Kidney tubule cell (primary cell): ENCODE measurements around the gene DDX11.
"Not testable (repeated sequence)": the region's sequence is repeated elsewhere in the genome, so short reads cannot be mapped to it uniquely, and the experiment has no call there.

Experiments
- DNase-seq: peaks from one replicate; pipeline ENCODE4 v3.0.0-alpha.2; 2018; ENCODE audit warnings: low spot score

Gene DDX11

GRCh38 chr12:31099434-31099833 lies 25.8 kb downstream of the DDX11 start:
- DNase-seq, result not testable (repeated sequence)

GRCh38 chr12:31100503-31101208 lies 27.0 kb downstream of the DDX11 start:
- not testable (repeated sequence) for DNase-seq

- not testable (repeated sequence) for DNase-seq
These were observed 28.5 kb downstream of the DDX11 start for GRCh38 chr12:31102125-31102524.

- DNase-seq, result not testable (repeated sequence)
These were observed 28.9 kb downstream of the DDX11 start for GRCh38 chr12:31102596-31102995.

GRCh38 chr12:31103561-31103975 lies 29.9 kb downstream of the DDX11 start:
- peak; percentile 67 for DNase-seq

GRCh38 chr12:31104220-31104619 lies 30.6 kb downstream of the DDX11 start:
- peak; percentile 46 for DNase-seq

GRCh38 chr12:31104773-31105172 lies 31.1 kb downstream of the DDX11 start:
- not testable (repeated sequence) for DNase-seq

GRCh38 chr12:31105668-31106067 lies 32.0 kb downstream of the DDX11 start:
- DNase-seq, result no peak

GRCh38 chr12:31106101-31106803 lies 32.6 kb downstream of the DDX11 start:
- no peak for DNase-seq

GRCh38 chr12:31109773-31110172 lies 36.1 kb downstream of the DDX11 start:
- DNase-seq, result not testable (repeated sequence)

- not testable (repeated sequence) for DNase-seq
These were observed 36.6 kb downstream of the DDX11 start for GRCh38 chr12:31110263-31110662.

GRCh38 chr12:31115092-31115601 lies 41.5 kb downstream of the DDX11 start:
- not testable (repeated sequence) for DNase-seq

- not testable (repeated sequence) for DNase-seq
These were observed 43.2 kb downstream of the DDX11 start for GRCh38 chr12:31116846-31117202.

GRCh38 chr12:31117203-31118011 lies 43.7 kb downstream of the DDX11 start:
- peak; percentile 16 for DNase-seq

- DNase-seq, result no peak
These were observed 44.9 kb downstream of the DDX11 start for GRCh38 chr12:31118347-31119191.

- DNase-seq, result no peak
These were observed 45.6 kb downstream of the DDX11 start for GRCh38 chr12:31119192-31119802.

- no peak for DNase-seq
These were observed 46.1 kb downstream of the DDX11 start for GRCh38 chr12:31119803-31120211.

GRCh38 chr12:31120392-31121008 lies 46.8 kb downstream of the DDX11 start:
- no peak for DNase-seq

- not testable (repeated sequence) for DNase-seq
These were observed 47.5 kb downstream of the DDX11 start for GRCh38 chr12:31121022-31121728.

GRCh38 chr12:31122481-31122880 lies 48.8 kb downstream of the DDX11 start:
- DNase-seq, result no peak
